Bone marrow (tissue), 2 donors: ENCODE results near the gene SNAPC3.

Experiments used
- DNase-seq, 2 donors: peaks; one replicate each; lab custom pipeline; 2025; lab: John Stamatoyannopoulos, UW

The SNAPC3 gene

GRCh38 chr9:15492485-15493150 is 69.9 kb downstream of the SNAPC3 start:
- no peak for DNase-seq

- no peak for DNase-seq
These were observed 75.7 kb downstream of the SNAPC3 start for GRCh38 chr9:15498246-15498995.

- no peak for DNase-seq
These were observed 76.5 kb downstream of the SNAPC3 start for GRCh38 chr9:15499139-15499538.

GRCh38 chr9:15501179-15501578 is 78.5 kb downstream of the SNAPC3 start:
- no peak for DNase-seq

- DNase-seq = no peak
These were observed 79.1 kb downstream of the SNAPC3 start for GRCh38 chr9:15501803-15502202.

GRCh38 chr9:15505921-15506320 is 83.2 kb downstream of the SNAPC3 start:
- DNase-seq = no peak

- peak in 1 of 2 donors; percentile 37 for DNase-seq
These were observed 87.5 kb downstream of the SNAPC3 start for GRCh38 chr9:15509931-15510788.

GRCh38 chr9:15510789-15511575 is 88.3 kb downstream of the SNAPC3 start, which contains the start of gene PSIP1:
TSS of gene PSIP1 (minus strand) at chr9:15510970. CDS start at chr9:15510188, 782 bp downstream.
- peak; percentile 83 to 90 for DNase-seq
